CD14-positive monocyte (primary cell): ENCODE results near the gene RAB17. TPM values are rescaled to one million over a fixed set of nuclear protein-coding genes. Genes with fewer than 3 reads are reported as not detected.

Experiments
- DNase-seq, 3 donors: peaks; one replicate each; pipeline ENCODE4 v3.0.0-alpha.2; 2011 to 2022
- H2AFZ ChIP-seq: 2 replicates; pipeline ENCODE4 v1.6.0; 2012; ENCODE audit warnings: mild to moderate bottlenecking, low read depth, low read length, inconsistent platforms; ENCODE audit not compliant: insufficient read depth, poor library complexity, severe bottlenecking
- H3K27ac ChIP-seq, 2 donors: 1 replicate in 1 of 2; 2 replicates in 1 of 2; pipeline ENCODE4 v1.5.1; 2012 to 2013; ENCODE audit warnings: low read length in 2 of 2, control low read depth in 1 of 2, inconsistent platforms in 1 of 2, low read depth in 1 of 2, mild to moderate bottlenecking in 1 of 2
- H3K27me3 ChIP-seq, 2 donors: one replicate each; pipeline versions ENCODE4 v1.6.0 to v1.6.1; 2011 to 2013; ENCODE audit warnings: low read length in 2 of 2; ENCODE audit not compliant: control insufficient read depth in 2 of 2, insufficient read depth in 2 of 2
- H3K36me3 ChIP-seq, 2 donors: replicated peaks in 1 of 2; 1 replicate in 1 of 2; 2 replicates in 1 of 2; pipeline versions ENCODE4 v1.5.1 to v1.6.1; 2012 to 2013; ENCODE audit warnings: low read length in 2 of 2, control low read depth in 1 of 2, inconsistent platforms in 1 of 2, mild to moderate bottlenecking in 1 of 2; ENCODE audit not compliant: insufficient read depth in 2 of 2, control insufficient read depth in 1 of 2
- H3K4me1 ChIP-seq, 2 donors: 1 replicate in 1 of 2; 2 replicates in 1 of 2; pipeline versions ENCODE4 v1.5.1 to v1.6.1; 2012 to 2013; ENCODE audit warnings: low read length in 2 of 2, control low read depth in 1 of 2, inconsistent platforms in 1 of 2, mild to moderate bottlenecking in 1 of 2, moderate library complexity in 1 of 2; ENCODE audit not compliant: insufficient read depth in 2 of 2, control insufficient read depth in 1 of 2
- H3K4me2 ChIP-seq: replicated peaks from 2 replicates; pipeline ENCODE3; 2012; ENCODE audit warnings: low read length, moderate library complexity, mild to moderate bottlenecking; ENCODE audit not compliant: poor library complexity, severe bottlenecking; ENCODE audit errors: extremely low read depth
- H3K4me3 ChIP-seq, 3 experiments: fragments of 200-600 bp in 1 of 3; sonication (generic) in 1 of 3; replicated peaks in 1 of 3; 1 replicate in 2 of 3; 2 replicates in 1 of 3; pipeline ENCODE4 v1.5.1; 2011 to 2013; ENCODE audit warnings: low read length in 3 of 3, mild to moderate bottlenecking in 3 of 3, control low read depth in 2 of 3, low read depth in 2 of 3, inconsistent platforms in 1 of 3, moderate library complexity in 1 of 3
- H3K79me2 ChIP-seq: 2 replicates; pipeline ENCODE4 v1.6.0; 2012; ENCODE audit warnings: mild to moderate bottlenecking, control low read depth, inconsistent platforms, low read length, moderate library complexity; ENCODE audit not compliant: insufficient read depth
- H3K9ac ChIP-seq: 2 replicates; pipeline ENCODE4 v1.6.0; 2017; ENCODE audit warnings: low read length, mild to moderate bottlenecking; ENCODE audit not compliant: insufficient read depth, poor library complexity, severe bottlenecking
- H3K9me3 ChIP-seq, 2 donors: replicated peaks in 1 of 2; 1 replicate in 1 of 2; 2 replicates in 1 of 2; pipeline versions ENCODE4 v1.5.1 to v1.6.1; 2012 to 2013; ENCODE audit warnings: low read length in 2 of 2, control low read depth in 1 of 2; ENCODE audit not compliant: control insufficient read depth in 1 of 2, insufficient read depth in 1 of 2
- H4K20me1 ChIP-seq: 2 replicates; pipeline ENCODE4 v1.6.0; 2012; ENCODE audit warnings: mild to moderate bottlenecking, low read length, control low read depth, moderate library complexity; ENCODE audit not compliant: insufficient read depth
- H3K27ac Mint-ChIP-seq, 7 donors: one replicate each; pipeline ENCODE4 v1.8.0; 2020; ENCODE audit warnings: mild to moderate bottlenecking in 7 of 7, mixed read lengths in 7 of 7, moderate library complexity in 6 of 7, inconsistent platforms in 2 of 7
- H3K27me3 Mint-ChIP-seq, 3 donors: one replicate each; pipeline ENCODE4 v1.8.0; 2021 to 2022; ENCODE audit warnings: low read depth in 3 of 3, mild to moderate bottlenecking in 3 of 3, mixed read lengths in 3 of 3, moderate library complexity in 3 of 3, inconsistent platforms in 1 of 3
- H3K36me3 Mint-ChIP-seq, 2 donors: one replicate each; pipeline ENCODE4 v1.8.0; 2020; ENCODE audit warnings: mixed read lengths in 2 of 2, inconsistent platforms in 1 of 2, mild to moderate bottlenecking in 1 of 2
- H3K4me1 Mint-ChIP-seq: one replicate; pipeline ENCODE4 v1.8.0; 2020; ENCODE audit warnings: mild to moderate bottlenecking, mixed read lengths
- H3K4me3 Mint-ChIP-seq, 2 donors: one replicate each; pipeline ENCODE4 v1.8.0; 2020; ENCODE audit warnings: mild to moderate bottlenecking in 2 of 2, mixed read lengths in 2 of 2, moderate library complexity in 1 of 2
- H3K9me3 Mint-ChIP-seq, 7 donors: one replicate each; pipeline ENCODE4 v1.8.0; 2020 to 2022; ENCODE audit warnings: mixed read lengths in 7 of 7, mild to moderate bottlenecking in 6 of 7, moderate library complexity in 6 of 7, inconsistent platforms in 2 of 7
- WGBS: methylation state at CpG from one replicate; pipeline ENCODE4 v1.1.5; 2013; ENCODE audit warnings: missing lambda C conversion rate; ENCODE audit not compliant: insufficient coverage; 5-methylcytosine and 5-hydroxymethylcytosine counted together
- intact Hi-C, 2 donors: fragments of 100-400 bp; cut with micrococcal nuclease; formaldehyde crosslinking; loops; one replicate each; pipeline versions ENCODE4 v1.15.0 to v1.15.1; 2023
- polyA plus RNA-seq, 3 donors: library from polyadenylated mRNA; depleted of rRNA in 1 of 3; unstranded in 2 of 3; stranded (reverse) in 1 of 3; fragments of 300-500 nt in 2 of 3; fragments of >200 nt in 1 of 3; fragmentation: Illumina TruSeq in 2 of 3; gene quantifications; 1 replicate in 2 of 3; 2 replicates in 1 of 3; pipeline ENCODE4 v1.2.3, GENCODE V29; 2012 to 2021
- TF ChIP-seq, protein P1 (sequence below): fragments of 200-600 bp; IDR thresholded peaks from one replicate; pipeline ENCODE4 v1.8.0; 2022; ENCODE audit warnings: antibody characterized with exemption, mild to moderate bottlenecking

RAB17 gene
- polyA plus RNA-seq, 3 donors = 0.13 to 0.35 TPM; not detected in 1

GRCh38 chr2:237527233-237527632 is 63.3 kb downstream of the RAB17 start:
- no peaks in the 10 kb centered on the region for H4K20me1 ChIP-seq
- no peak for DNase-seq
- intact Hi-C loops = no loop called here
- H3K27ac Mint-ChIP-seq = no peak overlapping the region
- no peaks in the 10 kb centered on the region for H3K27me3 Mint-ChIP-seq
- TF ChIP-seq, protein P1, sequence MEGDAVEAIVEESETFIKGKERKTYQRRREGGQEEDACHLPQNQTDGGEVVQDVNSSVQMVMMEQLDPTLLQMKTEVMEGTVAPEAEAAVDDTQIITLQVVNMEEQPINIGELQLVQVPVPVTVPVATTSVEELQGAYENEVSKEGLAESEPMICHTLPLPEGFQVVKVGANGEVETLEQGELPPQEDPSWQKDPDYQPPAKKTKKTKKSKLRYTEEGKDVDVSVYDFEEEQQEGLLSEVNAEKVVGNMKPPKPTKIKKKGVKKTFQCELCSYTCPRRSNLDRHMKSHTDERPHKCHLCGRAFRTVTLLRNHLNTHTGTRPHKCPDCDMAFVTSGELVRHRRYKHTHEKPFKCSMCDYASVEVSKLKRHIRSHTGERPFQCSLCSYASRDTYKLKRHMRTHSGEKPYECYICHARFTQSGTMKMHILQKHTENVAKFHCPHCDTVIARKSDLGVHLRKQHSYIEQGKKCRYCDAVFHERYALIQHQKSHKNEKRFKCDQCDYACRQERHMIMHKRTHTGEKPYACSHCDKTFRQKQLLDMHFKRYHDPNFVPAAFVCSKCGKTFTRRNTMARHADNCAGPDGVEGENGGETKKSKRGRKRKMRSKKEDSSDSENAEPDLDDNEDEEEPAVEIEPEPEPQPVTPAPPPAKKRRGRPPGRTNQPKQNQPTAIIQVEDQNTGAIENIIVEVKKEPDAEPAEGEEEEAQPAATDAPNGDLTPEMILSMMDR = no peak
- peaks cover 18% of the 10 kb centered on the region for H3K4me1 Mint-ChIP-seq
- H3K9me3 ChIP-seq = no peaks in the 10 kb centered on the region
- H3K9ac ChIP-seq = no peak overlapping the region
- H3K4me3 Mint-ChIP-seq = no peak overlapping the region
- H3K36me3 ChIP-seq = no peaks in the 10 kb centered on the region
- H3K9me3 Mint-ChIP-seq = no peaks in the 10 kb centered on the region
- H2AFZ ChIP-seq = no peak overlapping the region
- no peak overlapping the region for H3K4me2 ChIP-seq
- 97% methylated on average over 7 of the region's 11 CpGs for WGBS
- no peaks in the 10 kb centered on the region for H3K79me2 ChIP-seq
- H3K4me1 ChIP-seq = peaks cover 9 to 12% of the 10 kb centered on the region in 2 donors
- H3K4me3 ChIP-seq = no peak overlapping the region
- no peaks in the 10 kb centered on the region for H3K36me3 Mint-ChIP-seq
- H3K27me3 ChIP-seq = no peaks in the 10 kb centered on the region
- no peak overlapping the region for H3K27ac ChIP-seq

DNA sequence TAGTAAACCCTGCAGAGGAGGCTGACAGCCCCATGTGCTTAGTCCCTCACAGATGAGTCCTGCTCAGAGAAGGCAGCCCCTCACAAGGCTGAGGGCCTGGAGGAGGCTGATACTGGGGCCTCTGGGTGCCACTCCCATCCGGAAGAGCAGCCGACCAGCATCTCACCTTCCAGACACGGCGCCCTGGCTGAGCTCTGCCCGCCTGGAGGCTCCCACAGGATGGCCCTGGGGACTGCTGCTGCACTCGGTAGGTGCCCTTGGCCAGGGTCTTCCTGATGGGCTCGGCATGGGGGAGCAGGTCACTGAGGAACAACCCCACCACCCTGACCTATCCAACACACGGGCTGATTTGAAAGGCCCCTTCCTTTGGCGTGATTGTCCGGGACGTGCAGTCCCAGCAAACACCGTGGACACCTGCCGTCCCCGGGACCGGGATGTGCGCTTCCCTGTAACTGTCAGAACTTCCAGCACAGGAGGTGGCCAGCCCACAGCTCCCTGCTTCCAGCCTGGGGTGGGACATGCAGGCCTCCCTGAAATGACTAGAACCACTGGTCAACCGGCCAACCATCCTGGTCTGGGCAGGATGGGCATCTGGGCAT is 64.9 kb downstream of the RAB17 start:
- Mint-ChIP-seq H3K36me3 (no peaks in the 10 kb centered on the region), H3K9me3 (no peaks in the 10 kb centered on the region), H3K4me1 (peaks cover 11% of the 10 kb centered on the region), H3K27ac (no peak overlapping the region), H3K4me3 (no peak overlapping the region), H3K27me3 (peaks cover 0 to 3% (median 0%) of the 10 kb centered on the region in 3 donors)
- Histone ChIP-seq H3K4me1 (peaks cover 7 to 9% of the 10 kb centered on the region in 2 donors), H2AFZ (no peak overlapping the region), H3K4me2 (no peak overlapping the region), H3K79me2 (no peaks in the 10 kb centered on the region), H3K4me3 (no peak overlapping the region), H4K20me1 (no peaks in the 10 kb centered on the region), H3K9ac (no peak overlapping the region), H3K27me3 (no peaks in the 10 kb centered on the region), H3K36me3 (no peaks in the 10 kb centered on the region), H3K27ac (no peak overlapping the region), H3K9me3 (no peaks in the 10 kb centered on the region)
- intact Hi-C loops = no loop called here
- TF ChIP-seq, protein P1 = no peak
- DNase-seq = no peak
- WGBS = 96% methylated on average over 16 of the region's 17 CpGs
